Activated CD8-positive, alpha-beta memory T cell treated with anti-CD3 and anti-CD28 coated beads, Interleukin-2, amount 50 U/mL, for 48 hours (primary cell): ENCODE measurements around the gene ALDH1A3.

Source experiments
- DNase-seq: peaks from one replicate; pipeline ENCODE4 v3.0.0-alpha.2; 2020

The ALDH1A3 gene

GRCh38 chr15:100902436-100903167 lies 23.0 kb downstream of the ALDH1A3 start:
- no peak for DNase-seq

GRCh38 chr15:100903168-100903554 lies 23.5 kb downstream of the ALDH1A3 start:
- DNase-seq, result no peak

GRCh38 chr15:100905850-100906249 lies 26.2 kb downstream of the ALDH1A3 start:
- no peak for DNase-seq

DNA sequence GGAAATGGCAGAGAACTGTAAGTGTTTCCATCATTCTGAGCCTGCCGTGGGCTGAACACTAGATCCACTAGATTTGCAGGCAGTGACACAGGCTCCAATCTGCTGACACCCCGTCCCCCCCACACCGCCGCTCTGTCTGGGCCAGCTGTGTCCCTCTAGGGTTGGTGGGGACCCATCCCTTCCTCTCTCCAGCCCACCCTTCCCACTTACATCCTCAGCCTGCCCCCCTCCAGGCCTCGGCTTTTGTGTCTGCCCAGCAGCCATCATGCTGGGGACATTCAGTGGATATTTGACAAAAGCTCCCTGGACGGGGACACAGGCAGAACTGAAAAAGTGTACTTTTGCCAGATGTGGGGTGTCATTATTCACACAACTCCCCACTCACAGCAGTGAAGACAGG lies 28.8 kb downstream of the ALDH1A3 start:
- no peak for DNase-seq

DNA sequence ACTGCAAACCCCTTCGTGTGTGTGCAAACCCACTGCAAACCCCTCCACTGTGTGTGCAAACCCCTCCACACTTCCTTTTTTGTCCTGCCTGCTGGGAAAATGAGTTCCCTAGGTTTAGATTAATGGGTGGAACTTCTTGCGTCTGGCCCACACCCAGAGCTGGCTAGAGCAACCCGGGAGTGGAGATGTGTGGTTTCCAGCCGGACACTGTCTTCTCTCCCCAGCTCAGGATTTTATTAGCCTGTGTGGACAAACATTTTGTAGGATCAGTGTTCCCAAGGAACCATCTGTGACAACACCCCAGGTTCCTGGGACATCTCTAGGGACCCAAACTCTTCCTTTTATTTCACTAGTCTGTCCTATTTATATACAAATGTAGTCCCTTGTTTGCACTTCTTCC lies 29.9 kb downstream of the ALDH1A3 start:
- no peak for DNase-seq

DNA sequence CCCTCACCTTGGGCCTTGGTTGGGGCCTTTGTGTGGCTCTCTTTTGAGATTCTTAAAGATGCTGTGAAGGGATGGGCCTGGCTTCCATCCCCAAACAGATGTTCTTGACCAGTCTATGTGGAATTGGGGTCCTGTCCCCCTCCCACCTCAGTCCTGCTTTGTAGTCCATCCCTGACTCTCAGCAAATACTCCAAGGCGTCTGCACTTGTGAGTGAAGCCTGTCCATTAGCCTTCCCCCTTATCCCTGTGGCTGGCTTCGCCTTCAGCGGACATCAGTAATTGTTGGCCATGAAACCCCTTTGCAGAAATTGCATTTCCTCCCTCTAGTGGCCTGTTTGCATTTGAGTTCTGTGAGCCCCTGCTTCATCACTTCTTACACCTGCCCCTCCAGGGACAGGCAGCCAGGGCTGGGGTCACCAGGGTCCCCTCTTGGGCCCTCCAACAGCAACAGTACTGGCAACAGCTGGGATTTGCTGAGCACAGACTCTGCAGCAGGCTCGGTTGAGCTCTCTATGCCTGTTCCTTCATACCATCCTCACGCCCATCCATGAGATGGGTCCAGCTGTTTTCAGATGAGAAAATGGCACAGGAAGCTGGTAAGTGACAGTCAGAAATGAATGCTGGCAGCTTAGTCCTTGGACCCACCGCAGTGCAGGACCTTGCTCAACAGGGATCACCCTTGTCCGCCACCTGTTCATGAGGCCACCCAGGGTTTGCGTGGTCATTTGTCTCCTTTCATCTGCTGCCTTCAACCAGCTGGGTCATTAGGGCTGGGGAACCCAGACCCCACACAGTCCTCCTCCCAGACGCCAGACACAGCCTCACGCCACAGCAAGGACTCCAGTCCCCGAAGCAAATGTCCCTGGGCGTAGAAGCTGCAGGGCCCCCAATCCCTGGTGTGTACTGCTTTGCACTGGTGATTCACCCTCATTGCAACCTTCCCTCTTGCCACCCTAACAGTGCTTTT lies 30.6 kb downstream of the ALDH1A3 start:
- no peak for DNase-seq

- DNase-seq, result no peak
These were observed 31.5 kb downstream of the ALDH1A3 start for GRCh38 chr15:100911086-100911485.

DNA sequence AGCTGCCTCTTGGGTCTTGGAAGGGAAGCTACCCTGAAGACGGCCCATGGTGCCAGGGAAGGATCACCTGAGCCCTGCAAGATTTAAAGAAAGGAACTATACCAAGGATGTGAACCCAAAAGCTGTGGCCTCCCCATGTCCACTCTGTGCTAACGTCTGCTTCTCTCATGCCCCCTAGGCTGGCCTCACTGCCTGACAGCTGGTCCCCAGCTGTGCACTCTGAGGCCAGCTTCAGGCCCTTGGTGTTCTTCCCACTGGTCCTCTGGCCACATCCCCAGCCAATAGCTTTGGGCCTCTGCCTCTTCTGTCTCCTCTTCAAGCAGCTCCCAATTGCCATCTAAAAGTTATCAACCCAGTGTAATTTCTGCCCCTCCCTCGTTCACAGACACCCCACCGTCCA lies 34.3 kb downstream of the ALDH1A3 start:
- no peak for DNase-seq

- DNase-seq, result no peak
These were observed 35.2 kb downstream of the ALDH1A3 start for GRCh38 chr15:100914876-100915275.

DNA sequence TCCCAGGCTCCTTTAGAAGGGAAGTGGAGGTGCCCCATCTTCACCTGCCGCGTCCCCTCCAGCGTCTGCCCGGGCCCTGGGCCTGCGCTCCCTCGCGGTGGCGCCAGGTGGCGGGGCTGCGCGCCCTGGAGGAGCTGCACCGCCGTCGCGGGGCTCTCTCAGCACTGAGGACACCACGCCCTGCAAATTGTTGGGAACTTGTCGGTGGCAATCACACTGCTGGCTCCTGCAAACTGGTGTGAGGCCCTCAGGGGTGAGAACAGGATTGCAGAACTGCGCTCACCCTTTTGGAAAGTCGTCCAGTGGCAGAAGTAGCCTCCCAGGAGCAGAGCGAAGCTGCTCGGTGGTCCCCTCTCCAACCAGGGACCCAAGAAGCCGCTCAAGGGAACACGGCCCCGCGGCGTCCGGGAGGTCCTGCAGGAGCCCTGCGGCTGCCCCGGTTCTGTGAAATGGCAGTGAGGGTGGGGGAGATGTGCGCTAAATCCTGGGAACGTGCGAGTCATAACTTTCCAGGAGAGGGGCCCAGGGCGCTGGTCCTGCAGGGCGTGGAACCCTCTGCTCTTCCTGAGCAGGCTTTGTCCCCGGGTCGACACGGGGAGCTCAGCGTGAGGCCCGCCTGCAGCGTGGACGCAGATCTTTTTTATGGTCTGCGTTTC lies 38.5 kb downstream of the ALDH1A3 start:
- DNase-seq, result peak; percentile 90

- peak; percentile 63 for DNase-seq
These were observed 39.3 kb downstream of the ALDH1A3 start, which contains the start of gene LRRK1 for GRCh38 chr15:100918690-100919480. LRRK1 (plus strand) TSS chr15:100919357; CDS start chr15:100924633, 5,276 bp downstream.

DNA sequence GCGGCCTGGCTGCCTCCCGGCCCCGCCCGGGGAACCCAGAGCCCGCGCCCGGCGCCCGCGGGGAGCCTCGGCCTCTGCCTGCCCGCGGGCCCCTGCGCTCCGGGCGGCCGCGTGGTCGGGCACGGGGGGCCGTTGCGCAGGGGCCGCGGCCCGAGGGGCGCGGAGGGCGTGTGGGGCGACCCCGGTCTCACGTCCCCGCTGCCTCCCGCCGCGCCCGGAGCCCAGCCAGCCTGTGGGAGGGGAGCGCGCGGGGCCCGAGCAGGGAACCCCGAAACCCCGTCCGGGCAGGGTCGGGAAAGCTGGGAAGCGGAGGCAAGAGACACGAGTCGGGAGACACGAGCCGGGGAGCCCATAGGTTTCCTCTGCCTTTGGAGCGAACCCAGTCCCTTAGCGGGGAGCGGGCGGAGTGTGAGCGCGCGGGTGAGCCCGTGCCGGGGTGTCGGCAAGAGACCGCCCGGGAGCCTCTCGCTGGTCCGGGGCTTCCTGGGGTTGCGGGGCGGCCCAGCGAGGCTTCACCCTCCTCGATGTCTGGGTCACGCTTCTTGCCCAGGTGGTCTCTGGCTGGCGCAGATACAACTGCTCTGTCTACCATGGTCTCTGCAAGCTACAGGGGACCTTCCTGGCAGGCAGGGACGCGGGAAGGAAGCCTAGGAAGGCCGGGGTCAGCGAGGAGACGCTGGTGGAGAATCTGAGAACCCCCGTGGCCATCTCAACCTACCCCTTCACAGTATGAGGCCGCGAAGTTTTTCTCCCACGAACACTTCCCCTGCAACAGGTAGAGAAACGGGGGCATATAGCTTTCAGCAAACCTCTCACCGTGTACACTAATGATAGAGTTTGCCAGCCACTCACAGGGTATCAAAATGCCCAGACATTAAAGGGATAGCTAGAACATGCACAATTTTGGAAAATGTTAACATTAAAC lies 40.1 kb downstream of the ALDH1A3 start:
- peak; percentile 63 for DNase-seq

GRCh38 chr15:100920516-100921135 lies 41.0 kb downstream of the ALDH1A3 start:
- no peak for DNase-seq

DNA sequence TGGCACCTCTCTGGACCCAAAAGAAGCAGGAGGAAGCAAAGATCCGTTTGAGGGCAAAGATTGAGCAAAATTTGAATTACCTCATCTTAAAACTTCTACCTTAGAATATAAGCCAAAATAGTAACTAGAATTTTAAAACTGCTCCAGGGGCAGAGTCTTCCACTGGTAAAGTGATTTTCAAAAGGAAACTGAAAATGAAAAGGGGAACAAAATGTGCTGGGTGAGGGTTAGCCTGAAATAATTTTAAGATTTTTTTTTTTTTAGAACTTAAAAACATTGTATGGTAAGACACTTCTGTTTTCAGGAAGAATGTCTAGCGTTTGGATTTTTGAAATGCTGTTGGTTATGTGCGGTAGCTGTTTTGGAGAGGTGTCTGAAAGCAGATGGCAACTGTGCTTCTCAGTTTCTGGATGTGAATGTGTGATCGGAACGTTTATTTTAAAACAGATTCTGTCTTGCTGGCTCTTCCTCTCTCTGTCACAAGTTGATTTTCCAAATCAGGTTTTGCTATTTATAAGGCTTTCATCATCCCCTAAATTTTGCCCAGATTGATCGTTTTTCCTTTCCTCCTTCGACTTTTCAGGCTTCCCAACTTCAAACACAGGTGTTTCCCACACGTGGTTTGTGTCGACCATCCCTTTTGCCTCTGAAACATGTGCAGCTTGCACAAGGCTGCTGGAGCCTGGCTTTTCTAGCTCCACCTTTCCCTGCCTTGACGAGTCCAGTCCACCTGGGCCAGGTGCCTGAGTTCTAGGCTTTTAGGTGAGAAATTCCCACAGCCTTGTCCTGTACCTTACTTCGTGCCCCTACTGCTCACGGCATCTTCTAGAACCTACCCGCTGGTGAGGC lies 42.8 kb downstream of the ALDH1A3 start:
- no peak for DNase-seq

DNA sequence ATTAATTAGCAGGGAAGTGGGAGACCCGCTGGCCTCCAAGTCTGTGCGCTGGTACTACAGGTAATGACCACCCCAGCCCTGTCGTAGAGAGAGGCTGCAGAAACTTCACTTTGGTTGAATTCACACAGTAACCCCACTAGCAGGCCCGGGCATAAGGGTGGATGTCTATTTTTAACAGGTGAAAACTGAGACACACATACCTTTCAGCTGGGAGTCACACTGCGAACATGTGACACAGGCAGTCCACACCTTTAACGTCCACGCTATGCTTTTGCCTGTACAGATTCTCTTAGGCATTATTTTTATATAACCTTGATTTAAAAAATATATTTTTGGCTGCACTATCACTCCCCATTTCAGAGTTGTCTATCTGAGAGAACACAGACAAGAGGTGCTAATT lies 43.4 kb downstream of the ALDH1A3 start:
- no peak for DNase-seq

DNA sequence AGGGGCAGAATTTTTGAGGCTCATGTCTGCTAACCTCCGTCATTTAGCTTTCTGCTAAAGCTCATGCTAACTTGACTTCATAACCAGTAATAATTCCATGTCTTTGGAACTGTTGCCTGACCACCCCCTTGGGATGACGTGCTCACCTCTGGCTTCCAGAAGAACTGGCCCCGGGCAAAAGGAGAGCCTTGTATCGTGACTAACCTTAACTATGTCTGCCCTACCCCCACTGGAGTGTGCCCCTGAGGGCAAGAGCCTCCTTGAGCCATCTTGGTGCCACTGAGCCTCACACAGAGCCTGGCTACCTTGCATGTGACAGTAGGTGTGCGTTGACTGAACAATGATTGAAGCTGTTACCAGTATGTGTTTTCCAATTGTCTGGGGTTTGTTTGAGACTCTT lies 44.3 kb downstream of the ALDH1A3 start:
- no peak for DNase-seq

DNA sequence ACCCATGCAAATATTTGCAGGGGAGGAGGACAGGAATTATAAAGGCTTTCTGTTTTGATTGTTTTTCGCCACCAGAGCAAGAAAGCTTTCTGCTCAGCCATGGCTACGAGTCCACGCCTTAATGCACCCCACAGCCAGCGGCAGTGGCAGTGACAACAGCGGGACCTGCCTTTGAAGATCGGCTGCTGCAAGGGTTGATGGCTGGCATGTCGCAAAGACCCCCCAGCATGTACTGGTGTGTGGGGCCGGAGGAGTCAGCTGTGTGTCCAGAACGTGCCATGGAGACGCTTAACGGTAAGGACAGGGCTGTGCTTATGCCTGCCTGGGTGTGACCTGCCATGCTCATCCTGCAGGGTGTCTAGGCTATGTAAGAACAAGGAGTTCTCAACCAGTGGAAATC lies 44.8 kb downstream of the ALDH1A3 start:
- no peak for DNase-seq

DNA sequence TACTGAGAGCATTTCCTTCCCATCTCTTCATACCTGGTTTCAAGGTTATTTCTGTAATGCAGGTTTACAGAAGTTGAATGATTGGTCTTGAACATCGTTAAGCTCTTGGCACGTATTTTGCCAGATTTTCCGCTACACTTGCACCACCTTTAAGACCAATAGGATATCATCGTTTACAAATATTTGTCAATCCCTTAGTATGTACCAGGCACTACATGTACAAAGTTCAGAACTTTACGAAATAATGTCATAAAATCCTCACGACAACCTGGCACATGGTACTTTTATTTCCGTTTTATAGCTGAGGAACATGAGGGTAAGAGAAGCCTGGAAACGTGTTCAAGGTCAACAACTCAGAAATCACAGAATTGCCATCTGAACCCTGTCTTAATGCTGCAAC lies 45.8 kb downstream of the ALDH1A3 start:
- no peak for DNase-seq

- DNase-seq, result no peak
These were observed 46.6 kb downstream of the ALDH1A3 start for GRCh38 chr15:100926258-100926657.
